GM19099 (cell line): ENCODE measurements around the gene LIN7B.

ENCODE experiments used
- POLR2A ChIP-seq: IDR thresholded peaks from 3 replicates; pipeline ENCODE4 v1.6.1; 2011; ENCODE audit warnings: low read depth; ENCODE audit not compliant: insufficient read length; ENCODE audit errors: extremely low read depth

Gene LIN7B

DNA sequence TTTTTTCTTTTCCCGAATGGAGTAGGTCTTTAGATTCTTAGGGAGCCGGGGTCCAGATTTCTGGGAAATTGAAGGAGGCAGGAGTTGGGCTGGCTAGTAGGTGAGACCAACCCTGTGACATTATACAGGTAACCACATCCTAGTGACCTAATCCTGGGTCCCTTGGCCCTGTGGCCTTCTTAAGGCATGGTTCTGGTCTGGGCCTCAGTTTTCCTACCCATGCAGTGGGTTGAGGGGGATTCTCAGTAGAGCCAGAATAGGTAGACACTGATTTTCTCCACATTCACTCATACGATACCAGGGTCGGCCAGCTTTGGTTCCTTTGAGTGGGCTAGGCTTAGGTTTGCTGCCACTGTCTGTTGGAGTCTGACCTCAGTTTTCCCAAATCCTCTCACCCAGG lies 12.4 kb downstream of the LIN7B start:
- no peak for TF ChIP-seq POLR2A

DNA sequence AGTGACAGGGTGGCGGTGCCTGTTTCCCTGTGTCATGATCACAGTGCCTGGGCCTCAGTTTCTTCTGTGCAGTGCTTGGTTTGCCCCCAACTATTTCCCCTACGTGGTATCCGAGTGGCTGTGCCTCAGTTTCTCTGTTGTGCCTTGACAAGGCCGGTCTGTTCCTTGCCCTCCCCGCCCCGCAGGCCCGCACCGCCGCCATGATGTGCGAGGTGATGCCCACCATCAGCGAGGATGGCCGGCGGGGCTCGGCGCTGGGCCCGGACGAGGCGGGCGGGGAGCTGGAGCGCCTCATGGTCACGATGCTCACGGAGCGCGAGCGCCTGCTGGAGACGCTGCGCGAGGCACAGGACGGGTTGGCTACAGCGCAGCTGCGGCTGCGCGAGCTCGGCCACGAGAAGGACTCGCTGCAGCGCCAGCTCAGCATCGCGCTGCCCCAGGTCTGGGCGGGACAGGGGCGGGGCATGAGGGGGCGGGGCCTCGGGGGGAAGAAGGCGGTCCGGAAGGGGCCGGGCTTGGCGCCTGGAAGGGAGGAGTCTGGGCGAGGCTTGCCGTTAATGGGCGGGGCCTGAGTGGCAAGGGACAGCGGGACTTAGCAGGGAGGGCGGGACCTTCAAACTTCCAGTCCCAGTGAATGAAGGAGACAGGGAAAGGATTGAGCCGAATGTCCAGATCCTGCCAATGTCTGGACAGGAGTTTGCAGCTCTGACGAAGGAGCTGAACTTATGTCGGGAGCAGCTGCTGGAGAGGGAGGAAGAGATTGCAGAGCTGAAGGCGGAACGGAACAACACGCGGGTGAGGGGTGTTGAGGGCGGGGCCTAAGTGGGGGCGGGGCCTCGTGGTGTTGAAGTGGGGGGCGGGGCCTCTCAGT lies 13.7 kb downstream of the LIN7B start:
- TF ChIP-seq POLR2A, result peak; percentile 43

DNA sequence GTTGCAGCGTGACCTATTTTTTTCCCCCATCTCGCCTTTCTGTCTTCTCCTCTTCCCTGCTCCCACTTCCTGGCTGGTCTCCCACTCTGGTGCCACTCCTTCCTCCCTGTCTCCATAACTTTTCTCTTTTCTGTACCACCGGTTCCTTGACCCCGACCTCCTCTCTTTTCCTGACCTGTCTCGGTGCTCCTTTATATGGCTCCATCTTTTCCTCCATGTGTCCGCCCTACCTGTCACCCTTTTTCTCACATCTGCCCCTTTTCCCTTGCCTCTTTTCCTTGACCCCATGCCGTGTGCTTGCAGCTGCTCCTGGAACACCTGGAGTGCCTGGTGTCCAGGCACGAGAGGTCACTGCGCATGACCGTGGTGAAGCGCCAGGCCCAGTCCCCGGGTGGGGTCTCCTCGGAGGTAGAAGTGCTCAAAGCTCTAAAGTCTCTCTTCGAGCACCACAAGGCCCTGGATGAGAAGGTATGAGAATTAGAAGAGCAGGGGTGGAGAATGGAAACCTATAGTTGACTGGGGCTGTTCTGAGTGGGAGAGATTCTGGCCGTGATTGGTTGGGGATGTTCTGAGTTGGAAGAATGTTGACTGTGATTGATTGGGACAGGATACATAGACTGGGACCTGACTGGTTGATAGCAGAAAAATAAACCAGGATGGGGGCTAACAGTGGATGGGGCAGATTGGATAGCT lies 14.5 kb downstream of the LIN7B start:
- TF ChIP-seq POLR2A, result no peak

- no peak for TF ChIP-seq POLR2A
These were observed 15.0 kb downstream of the LIN7B start for GRCh38 chr19:49129238-49129583.

- TF ChIP-seq POLR2A, result no peak
These were observed 16.2 kb downstream of the LIN7B start for GRCh38 chr19:49130325-49130724.

- no peak for TF ChIP-seq POLR2A
These were observed 18.9 kb downstream of the LIN7B start for GRCh38 chr19:49132974-49133609.

DNA sequence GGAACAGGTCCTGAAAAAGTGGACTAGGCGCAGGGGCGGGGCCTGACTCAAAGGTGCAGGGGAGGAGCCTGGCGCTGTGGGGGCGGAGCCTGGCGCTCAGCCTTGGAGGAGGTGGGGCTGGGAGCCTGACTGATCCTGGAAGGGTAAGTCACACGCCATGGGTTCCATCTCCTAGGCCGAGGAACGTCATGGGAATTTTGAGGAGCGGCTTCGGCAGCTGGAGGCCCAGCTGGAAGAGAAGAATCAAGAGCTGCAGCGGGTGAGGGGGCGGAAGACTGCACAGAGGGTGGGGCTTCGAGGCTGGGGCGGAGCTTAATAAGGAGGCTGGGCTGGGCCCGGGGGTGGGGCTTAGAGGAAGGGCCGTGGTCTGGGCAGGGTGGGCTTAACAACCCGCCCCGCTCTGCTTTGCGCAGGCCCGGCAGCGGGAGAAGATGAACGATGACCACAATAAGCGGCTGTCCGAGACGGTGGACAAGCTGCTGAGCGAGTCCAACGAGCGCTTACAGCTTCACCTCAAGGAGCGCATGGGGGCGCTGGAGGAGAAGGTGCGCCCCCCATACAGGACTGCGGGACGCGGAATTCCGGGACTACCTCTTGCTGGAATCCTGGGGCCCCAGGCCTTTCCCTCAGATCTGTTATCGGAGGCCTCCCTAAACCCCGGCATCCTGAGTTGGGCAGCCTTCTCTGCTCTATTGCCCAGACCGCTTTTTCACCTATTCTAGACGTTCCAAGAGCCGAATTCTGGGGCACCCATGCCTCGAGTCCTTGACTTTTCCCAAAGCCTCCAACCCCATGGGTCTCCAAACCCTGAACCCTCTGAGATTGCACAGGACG lies 19.7 kb downstream of the LIN7B start:
- TF ChIP-seq POLR2A, result no peak

DNA sequence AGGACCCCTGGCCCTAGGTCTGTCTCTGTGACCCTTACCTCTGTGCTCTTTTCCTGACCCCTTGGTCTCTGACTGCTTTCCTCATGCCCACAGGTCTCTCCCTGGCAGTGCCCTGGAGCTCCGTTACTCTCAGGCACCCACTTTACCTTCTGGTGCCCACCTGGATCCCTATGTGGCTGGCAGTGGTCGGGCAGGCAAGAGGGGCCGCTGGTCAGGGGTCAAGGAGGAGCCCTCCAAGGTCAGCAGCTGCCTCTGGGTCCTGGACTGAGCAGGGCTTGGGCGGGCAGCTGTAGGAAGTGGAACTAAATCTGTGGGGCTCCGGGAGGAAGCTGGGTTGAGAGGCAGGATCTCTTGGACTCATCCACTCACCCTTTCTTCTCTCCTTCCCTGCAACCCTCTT lies 21.5 kb downstream of the LIN7B start:
- TF ChIP-seq POLR2A, result no peak

DNA sequence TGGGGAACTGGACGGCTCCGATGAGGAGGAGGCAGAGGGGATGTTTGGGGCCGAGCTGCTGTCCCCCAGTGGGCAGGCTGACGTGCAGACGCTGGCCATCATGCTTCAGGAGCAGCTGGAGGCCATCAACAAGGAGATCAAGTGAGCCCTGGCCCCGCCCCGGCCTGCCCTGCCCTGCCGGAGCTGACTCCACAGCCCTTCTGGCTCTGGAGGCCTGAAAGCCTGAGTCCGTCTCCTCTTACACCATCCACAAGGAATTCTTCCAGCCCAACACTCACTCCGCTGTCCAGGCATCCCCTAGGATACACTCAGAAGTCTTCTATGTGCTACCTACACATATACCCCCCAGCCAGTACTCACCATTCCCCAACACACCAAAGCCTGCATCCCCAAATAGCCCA lies 22.6 kb downstream of the LIN7B start:
- no peak for TF ChIP-seq POLR2A

GRCh38 chr19:49140951-49141350 lies 26.8 kb downstream of the LIN7B start:
- TF ChIP-seq POLR2A, result no peak

GRCh38 chr19:49141352-49141751 lies 27.2 kb downstream of the LIN7B start:
- no peak for TF ChIP-seq POLR2A

GRCh38 chr19:49142866-49143335 lies 28.7 kb downstream of the LIN7B start:
- no peak for TF ChIP-seq POLR2A

- no peak for TF ChIP-seq POLR2A
These were observed 31.6 kb downstream of the LIN7B start for GRCh38 chr19:49145573-49146407.

GRCh38 chr19:49148044-49148682 lies 34.0 kb downstream of the LIN7B start:
- no peak for TF ChIP-seq POLR2A
